ENCODE measurements around the gene RTP1.
"Not testable (repeated sequence)": the region's sequence is repeated elsewhere in the genome, so short reads cannot be mapped to it uniquely, and the experiment has no call there.

The RTP1 gene, protein sequence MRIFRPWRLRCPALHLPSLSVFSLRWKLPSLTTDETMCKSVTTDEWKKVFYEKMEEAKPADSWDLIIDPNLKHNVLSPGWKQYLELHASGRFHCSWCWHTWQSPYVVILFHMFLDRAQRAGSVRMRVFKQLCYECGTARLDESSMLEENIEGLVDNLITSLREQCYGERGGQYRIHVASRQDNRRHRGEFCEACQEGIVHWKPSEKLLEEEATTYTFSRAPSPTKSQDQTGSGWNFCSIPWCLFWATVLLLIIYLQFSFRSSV

DNA sequence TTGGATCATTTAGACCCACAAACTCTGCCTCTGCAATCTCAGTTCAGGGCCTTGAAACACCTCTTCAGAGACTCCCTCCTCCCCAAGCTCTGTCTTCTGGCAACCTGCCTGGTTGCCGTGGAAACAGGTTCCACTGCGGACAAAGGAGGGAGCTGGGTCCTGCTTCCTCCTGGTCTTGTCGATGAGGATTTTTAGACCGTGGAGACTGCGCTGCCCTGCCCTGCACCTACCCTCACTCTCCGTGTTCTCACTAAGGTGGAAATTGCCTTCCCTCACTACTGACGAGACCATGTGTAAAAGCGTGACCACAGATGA lies at the start of gene RTP1:
Gene RTP1 (plus strand): TSS at position 152 of the 315 bp plus-strand sequence. CDS start 30 bp downstream, at position 182.
- DNase-seq, result no peak

DNA sequence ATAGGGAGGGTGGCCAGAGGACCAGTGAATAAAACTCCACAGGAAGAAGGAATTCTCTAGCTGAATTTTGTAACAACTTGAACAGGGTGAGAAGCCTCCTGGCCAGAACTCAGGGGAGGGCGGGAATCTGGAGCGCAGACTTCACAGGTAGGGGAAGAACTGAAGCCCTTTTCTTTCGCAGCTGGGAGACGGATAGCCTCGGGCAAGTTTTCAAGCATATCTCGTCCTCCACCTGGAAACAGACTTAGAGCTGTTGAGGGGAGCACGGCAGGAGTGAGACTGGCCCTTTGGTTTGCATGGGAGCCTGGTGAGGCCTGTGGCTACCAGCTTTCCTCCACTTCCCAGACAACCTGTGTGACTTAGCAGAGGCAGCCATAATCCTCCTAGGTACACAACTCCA lies 47.1 kb upstream of the RTP1 start:
- DNase-seq, result no peak

DNA sequence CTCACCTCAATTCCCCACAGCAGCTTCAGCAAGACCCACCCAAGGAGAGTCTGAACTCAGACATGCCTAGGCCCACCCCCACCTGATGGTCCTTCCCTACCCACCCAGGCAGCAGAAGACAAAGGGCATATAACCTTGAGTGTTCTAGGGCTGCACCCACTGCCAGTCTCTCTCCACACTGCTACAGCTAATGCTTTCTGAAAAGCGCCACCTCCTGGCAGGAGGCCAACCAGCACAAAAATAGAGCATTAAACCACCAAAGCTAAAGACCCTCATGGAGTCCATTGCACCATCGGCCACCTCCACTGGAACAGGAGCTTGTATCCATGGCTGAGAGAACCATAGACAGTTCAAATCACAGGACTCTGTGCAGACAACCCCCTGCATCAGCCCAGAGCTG lies 46.7 kb upstream of the RTP1 start:
- peak; percentile 73 for DNase-seq

DNA sequence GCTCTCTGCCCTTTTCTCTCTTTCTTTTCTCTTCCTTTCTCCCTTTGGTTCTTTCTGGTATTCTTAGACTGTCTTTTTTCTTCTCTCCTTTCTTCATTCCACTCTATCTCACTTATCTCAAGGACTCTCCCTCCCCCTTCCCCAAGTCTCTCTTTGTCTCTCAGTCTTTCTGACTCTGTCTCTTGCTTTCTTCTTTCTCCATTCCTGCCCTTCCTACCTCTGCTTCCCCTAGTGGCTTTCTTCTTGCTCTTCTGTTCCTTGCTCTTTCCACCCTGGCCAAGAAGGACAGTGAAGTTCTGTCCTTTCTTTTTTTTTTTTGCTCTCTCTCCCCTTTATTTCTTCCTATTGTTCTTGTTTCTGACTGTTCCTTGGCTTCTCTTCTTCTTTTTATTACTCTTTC lies 35.7 kb upstream of the RTP1 start:
- no peak for DNase-seq

DNA sequence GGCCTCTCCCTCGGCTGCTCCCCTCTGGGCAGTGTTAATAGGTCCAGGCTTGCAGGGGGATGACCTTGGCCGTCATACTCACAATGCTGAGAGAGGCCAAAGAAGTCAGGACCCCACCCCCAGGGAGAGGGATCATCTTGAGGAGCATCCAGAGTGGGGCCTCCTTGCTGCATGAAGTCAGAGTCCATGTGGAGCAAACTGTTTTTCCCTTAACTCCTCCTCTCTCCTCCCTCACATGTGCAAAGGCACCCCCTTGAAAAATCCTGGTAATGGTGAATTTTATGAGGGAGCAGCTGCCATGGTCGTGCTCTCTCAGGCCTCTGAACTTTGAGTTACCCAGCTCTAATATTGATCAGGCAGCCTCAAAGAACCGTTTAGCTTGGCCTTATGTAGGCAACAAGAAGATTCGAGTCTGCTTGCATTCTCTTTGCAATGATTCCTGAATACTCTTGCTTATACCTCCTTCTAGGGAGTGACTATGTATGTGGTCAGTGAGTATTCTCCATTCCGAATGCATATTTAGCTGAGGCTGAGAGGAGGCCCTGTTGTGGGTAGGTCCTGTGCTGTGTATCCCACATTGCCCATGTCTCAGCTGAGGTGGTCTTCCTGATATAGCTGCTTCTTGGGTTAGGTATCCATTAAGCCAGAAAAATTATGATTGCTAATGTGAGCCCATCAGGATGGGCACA lies 34.9 kb upstream of the RTP1 start:
- no peak for DNase-seq

DNA sequence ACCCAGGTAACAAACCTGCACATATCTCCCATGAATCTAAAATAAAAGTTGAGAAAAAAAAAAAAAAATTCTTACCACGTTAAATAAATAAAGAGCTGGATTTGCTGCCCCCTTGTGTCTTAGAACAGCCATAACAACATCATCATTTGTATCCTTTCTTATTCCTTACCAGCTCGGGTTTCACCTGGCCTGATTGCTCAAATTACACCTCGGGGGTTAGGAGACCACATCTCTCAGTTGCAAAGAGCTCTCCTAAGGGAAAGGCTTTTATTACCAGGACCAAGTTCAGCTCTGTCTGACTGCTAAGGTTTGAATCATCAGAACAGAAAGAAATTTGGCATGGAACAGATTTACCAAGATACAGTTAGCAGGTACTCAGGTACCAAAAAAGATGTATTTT lies 32.1 kb upstream of the RTP1 start:
- DNase-seq, result peak; percentile 8

DNA sequence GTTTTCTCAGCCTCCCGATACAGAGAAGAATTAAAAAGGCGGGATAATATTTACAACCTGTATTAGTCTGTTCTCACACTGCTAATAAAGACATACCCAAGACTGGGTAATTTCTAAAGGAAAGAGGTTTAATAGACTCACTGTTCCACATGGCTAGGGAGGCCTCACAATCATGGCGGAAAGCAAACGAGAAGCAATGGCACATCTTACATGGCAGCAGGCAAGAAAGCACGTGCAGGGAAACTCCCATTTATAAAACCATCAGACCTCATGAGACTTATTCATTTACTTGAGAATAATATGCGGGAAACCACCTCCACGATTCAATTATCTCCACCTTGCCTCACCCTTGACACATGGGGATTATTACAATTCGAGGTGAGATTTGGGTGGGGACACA lies 30.5 kb upstream of the RTP1 start:
- DNase-seq, result no peak

DNA sequence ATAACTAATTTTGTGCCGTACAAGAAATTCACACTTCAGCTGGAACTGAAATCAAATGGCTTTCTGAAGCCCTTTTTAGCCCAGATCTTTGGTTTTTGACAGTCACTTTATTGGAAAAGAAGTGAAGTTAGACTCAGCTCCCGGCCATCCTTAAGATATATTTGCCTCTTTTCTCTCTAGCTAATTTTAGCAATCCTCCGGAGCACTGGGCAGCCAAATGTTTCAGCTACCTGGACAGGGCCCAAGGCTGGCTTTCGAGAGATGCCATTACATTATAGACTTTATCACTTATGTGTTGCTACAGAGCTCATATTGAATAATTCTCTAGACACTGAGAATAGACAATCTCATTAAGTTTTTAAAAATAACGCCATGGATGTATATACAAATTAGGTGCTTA lies 29.5 kb upstream of the RTP1 start:
- DNase-seq, result no peak

DNA sequence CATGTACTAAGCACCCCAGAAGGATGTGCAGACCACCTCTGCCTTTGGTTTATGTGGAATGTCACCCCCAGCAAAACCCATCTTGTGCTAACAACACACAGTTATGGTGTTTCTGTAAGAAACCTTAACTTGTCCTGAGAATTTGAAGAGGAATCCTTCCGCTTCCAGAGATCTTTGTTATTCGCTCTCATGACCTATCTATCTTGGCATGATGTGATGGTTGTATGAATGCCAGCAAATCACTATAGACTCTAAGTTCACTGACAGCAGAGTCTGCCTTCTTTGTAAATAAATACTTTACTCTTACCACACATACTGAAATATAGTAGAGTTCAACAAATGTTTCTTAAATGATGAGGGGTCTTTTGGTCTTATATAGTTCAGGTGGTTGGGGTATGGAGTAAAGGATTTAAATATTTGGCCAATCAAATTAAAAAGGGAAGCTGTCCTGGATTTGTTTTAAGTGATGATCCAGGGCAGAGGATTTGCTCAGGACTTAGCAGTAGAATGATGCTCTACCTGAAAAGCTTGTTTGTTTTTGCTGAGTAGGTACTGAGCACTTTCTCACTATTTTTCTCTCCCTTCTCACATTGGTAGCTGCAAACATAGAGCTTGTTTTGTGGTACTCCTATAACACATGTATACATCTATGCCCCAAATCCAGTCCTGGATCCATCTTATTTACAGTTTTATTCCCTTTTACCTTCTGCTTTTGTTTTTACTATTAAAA lies 27.9 kb upstream of the RTP1 start:
- DNase-seq, result no peak

DNA sequence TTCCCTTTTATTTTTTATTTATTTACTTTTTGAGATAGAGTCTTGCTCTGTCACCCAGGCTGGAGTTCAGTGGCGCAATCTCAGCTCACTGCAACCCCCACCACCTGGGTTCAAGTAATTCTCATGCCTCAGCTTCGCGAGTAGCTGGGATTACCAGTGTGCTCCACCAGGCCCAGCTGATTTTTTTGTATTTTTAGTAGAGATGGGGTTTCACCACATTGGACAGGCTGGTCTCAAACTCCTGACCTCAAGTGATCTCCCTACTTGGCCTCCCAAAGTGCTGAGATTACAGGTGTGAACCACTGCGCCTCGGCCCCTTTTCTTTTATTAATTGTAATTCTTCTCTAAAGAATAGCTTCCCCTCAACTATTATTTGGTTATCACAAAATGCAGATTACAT lies 26.4 kb upstream of the RTP1 start:
- DNase-seq, result not testable (repeated sequence)

DNA sequence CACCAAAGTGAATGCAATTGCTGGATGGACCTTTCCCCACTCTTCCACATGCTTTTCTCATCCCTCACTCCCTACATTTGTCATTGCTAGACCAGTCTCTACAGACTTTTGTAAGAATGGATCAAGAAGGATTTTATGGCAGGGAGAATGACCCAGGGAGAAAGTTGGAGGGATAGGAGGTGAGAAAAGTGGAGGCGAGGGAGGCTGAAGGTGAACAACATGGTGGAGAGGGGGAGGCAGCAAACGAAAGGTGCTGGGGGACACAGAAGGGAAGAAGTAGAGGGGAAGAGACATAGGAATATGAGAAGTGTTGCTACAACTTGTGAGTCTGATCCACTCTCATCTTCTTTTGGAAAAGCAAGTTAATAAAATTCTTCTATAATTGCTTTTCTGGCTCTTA lies 24.4 kb upstream of the RTP1 start:
- no peak for DNase-seq

DNA sequence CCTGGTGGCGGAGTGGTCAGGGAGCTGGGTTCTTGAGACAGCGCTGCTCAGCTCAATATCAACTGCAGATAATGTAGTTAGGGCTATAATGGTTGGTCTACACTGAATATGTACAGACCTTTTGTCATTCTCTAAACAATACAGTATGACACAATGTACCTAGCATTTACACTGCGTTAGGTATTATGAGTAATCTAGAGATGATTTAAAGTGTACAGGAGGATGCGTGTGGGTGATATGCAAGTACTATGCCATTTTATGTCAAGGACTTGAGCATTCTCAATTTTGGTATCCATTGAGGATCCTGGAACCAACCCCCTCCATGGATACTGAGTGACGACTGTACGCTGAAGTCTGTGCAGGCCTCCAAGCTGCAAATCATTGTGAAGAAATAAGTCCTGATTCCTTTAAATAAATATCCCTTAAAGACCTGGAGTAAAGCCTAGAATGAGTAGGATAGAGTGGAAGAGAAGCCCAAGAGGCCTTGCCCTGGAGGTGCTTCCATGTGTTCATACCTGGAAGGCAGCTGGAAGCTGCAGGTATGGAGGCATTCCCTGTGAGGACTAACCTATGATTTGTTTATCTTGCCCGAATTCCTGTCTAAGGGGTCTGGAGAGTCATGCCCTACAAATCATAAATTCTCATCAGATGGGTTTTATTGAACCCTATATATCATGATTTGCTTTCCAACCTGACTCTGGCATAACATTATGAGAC lies 15.7 kb upstream of the RTP1 start:
- DNase-seq, result no peak

DNA sequence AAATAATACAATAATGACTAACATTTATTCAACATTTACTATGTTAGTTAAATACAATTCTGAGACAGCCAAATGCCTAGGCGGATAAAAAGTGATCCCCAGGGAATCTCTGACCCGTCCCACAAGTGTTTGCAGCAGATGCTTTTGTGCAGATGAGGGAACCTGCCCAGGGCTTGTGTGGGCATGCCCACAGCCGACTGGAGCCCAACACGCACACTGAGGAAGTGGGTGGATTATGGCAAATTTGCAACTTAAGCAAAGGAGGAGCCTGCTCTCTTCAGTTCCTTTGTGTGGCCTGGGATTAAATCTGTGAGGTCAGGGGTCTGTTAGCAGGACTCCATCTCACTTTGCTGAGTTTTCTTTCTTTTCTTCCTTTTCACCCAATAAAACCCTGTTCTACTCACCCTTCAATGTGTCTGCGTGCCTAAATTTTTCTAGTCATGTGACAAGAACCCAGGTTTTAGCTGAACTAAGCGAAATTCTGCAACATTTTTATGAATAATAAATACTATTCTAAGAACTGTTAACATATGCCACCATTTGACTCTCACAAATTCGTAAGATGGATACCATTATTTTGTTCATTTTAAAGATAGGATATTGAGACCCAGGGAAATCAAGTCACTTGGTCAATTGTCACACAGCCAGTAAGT lies 13.9 kb upstream of the RTP1 start:
- DNase-seq, result no peak

DNA sequence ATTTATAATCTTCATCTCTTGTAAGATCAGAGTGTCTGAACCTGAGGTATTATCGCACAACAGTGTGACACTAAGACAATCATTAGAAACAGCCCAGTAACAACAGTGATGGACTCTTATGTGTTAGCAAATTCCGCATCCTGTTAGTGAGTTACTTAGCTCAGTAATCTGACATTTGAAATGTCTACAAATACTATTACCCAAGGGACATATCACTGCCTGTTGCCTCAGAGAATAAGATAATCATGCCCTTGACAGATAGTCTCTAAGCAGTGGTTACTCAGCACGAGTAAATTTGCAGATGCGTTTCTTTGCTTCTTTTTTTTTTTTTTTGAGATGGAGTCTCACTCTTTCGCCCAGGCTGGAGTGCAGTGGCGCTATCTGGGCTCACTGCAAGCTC lies 13.4 kb upstream of the RTP1 start:
- DNase-seq, result no peak

DNA sequence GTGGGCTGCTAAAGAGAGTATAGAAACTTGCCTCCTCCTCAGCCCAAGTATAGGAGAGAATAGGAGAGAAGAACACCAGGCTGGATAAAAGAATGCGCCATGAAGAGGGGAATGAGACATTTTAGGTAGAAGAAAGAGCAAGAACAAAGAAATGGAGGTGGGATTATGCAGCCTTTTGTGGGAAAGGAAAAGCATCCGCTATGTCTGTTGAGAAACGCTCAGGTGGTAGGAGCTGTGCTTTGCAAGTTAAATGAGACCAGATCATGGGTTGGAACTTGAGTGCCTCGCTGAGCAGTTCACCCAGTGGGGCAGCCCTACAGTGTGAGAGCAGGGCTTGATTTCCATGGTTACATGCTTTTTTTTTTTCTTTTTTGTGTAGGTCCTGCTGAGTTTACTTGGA lies 11.5 kb upstream of the RTP1 start:
- DNase-seq, result no peak

DNA sequence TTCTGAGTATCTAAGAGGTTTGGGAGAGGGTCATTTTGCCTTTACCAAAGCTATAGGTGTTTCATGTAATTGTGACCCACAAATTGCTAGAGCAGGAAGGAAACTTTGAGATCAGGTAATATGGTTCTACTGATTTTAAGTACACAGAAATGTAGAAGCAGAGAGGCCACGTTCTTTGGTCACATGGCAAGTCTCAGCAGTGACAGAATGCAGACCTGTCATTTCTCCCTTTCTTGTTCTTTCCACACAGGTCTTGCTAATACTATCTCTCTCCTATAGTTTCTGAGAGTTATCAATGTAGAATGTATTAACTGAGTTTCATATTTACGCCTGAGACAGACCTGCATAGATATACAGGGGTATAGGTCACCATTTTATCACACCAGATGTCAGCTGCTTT lies 10.9 kb upstream of the RTP1 start:
- DNase-seq, result no peak

DNA sequence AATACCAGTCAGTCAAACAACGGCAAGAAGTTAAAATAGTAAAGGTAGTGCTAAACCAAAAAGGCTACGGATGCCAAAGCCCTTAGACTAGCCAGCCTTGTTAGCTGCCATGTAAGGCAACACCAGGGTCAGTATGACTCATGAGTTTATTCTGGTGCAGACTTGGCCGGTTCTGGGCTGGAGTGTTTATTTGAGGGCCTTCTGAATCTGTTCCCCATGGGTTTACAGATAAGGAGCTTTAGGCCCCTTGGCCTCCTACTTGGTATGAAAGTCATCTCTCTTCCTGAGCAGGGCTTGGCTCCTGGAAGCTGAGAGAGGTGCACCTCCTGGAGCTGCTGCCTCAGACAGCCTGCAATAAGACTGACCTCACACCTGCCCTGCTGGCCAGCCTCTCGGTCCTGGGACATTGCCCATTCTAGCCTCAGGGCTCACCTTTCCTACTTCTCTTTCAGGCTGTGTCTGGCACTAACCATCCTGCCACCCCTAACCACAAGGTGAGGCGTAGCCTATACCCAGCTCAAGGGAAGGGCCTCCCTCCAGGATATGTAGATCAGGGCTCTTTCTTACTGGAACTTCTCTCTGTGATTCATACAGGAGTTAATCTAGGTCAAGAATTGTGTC lies 10.4 kb upstream of the RTP1 start:
- DNase-seq, result no peak

DNA sequence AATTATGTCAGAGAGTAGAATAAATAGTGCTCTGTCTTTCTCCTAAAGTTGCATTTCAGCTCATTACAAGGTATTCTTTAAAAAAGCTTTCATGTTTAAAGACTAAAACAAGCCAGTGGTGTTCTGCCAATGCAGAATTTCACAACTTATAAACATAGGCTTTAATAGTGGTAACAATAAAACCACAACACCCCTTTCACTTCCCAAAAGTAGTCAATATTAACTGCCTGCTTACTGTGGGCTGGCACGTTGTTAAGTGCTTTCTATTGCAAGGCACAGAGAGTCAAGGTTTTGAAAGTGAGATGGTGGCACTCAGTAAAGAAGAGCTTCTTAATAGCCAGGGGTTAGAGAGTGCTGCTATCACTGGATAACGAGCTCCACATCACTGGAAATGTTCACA lies 8.4 kb upstream of the RTP1 start:
- DNase-seq, result no peak

DNA sequence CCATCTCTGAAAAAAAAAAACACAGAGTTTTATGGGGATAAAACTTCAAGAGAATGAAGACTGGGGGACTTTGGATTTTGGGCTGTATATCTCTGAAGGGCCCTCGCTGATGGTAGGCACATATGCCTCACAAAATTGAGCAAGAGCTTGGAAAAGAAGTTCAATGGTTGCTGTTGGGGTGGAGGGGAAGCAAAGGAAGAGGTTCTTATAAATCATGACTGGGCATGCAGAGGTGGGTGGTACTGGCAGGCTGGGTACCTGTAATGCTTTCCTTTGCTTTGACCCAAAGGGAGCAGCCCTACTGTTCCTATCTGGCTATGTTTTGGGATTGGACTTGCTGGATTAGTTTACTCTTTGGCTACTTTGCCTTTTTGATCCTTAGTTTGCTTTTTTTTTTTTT lies 6.0 kb upstream of the RTP1 start:
- DNase-seq, result no peak

DNA sequence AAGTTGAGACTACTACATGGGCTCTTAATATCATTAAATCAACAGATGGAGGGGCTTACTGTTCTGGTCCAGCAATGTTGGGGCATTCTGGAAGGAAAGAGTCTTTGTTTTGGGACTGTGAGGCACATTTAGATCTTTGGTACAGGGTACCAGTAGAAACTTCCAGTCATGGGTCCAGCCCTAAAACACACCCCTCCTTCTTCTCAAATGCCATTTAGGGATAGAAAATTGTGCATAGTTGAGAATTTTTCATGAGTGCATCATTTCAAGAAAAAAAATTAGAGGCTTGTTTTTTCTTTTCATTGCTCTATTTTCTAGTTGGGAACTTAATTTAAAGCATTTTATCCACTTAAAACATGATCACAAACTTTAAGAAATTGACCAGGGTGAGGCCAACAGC lies 4.1 kb upstream of the RTP1 start:
- DNase-seq, result no peak

DNA sequence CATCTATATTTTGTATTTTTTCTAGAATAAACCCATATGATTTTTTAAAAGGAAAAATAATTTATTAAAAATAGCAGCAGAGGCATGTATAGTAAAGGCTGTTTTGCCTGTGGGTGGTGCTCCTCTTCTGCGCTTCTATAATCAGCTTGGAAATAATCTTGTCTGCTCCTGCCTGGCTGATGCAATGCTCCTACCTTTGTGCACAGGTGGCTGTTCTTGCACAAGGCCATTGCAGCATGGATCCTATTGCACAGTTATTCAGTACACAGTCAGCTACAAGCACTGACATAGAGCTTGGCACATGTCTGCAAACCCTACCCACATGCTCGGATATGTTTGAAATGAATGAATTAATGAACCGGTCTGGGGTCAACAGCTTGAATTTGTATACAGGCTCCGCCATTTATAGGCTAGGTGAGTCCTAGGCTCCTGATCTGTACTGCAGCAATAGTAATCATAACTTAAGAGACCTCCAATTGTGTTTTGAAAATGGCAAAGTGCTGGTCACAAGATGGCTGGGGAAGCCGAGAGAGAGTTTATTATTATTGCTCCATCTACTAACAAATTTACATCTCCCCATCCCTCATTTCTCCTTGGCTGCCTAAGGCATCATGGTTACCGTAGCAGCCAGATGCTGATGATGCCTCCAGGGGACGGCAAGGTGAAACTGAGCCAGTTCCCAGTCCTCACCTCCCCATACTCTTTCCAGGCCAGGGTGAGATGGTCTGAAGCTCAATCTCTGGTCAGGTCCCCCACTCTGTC lies 532 bp upstream of the RTP1 start:
- DNase-seq, result no peak

DNA sequence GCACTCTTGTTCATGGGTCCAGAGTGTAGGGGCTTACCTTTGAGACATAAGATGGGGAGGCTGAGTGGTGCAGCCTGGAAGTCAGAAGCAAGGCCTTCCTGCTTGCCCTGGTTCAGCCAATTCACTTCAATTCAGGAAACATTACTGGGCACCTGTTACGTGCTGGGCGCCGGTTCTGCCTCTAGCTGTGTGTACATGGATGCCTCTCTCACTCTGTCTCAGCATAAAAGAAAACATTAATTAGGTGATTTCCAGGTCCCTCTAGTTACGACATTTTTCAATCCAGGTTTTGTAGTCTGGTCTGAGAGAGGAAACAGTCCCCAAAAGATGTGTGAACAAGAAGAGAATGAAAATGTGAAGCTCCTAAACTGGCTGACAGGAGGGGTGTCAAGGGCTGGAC lies 1.2 kb downstream of the RTP1 start:
- no peak for DNase-seq
